Naive thymus-derived CD4-positive, alpha-beta T cell (primary cell): ENCODE measurements around the gene BCDIN3D. TPM values are rescaled to one million over a fixed set of nuclear protein-coding genes. Genes with fewer than 3 reads are reported as not detected.

Source experiments
- ATAC-seq: fragments of 150-1000 bp; cut with Tn5 transposase; 2 replicates; pipeline ENCODE4 v1.10.0; 2021; ENCODE audit warnings: mild to moderate bottlenecking, moderate library complexity
- CTCF ChIA-PET: fragments of 350-600 bp; sonication (Branson Sonifier 250); formaldehyde crosslinking; loops from one replicate; lab custom pipeline; 2021; ENCODE audit warnings: antibody characterized with exemption; lab: Charles Lee
- POLR2A ChIA-PET: fragments of 350-600 bp; sonication (Branson Sonifier 250); formaldehyde crosslinking; loops from one replicate; lab custom pipeline; 2021; ENCODE audit warnings: antibody characterized with exemption, inconsistent platforms; lab: Charles Lee
- DNase-seq, 9 donors: peaks; one replicate each; pipeline versions ENCODE4 v3.0.0 to v3.0.0-alpha.2; 2020 to 2022; ENCODE audit warnings: mixed read lengths in 1 of 9
- H3K27ac ChIP-seq: one replicate; pipeline ENCODE4 v1.7.0; 2013; ENCODE audit warnings: mild to moderate bottlenecking, low read depth, low read length, moderate library complexity
- H3K27me3 ChIP-seq, 2 donors: one replicate each; pipeline ENCODE4 v1.7.0; 2013; ENCODE audit warnings: low read length in 2 of 2, mild to moderate bottlenecking in 2 of 2, moderate library complexity in 2 of 2; ENCODE audit not compliant: control insufficient read depth in 2 of 2, insufficient read depth in 2 of 2
- H3K36me3 ChIP-seq, 3 experiments: 1 replicate in 2 of 3; 2 replicates in 1 of 3; pipeline ENCODE4 v1.7.0; 2013; ENCODE audit warnings: low read length in 3 of 3, mild to moderate bottlenecking in 3 of 3, moderate library complexity in 1 of 3; ENCODE audit not compliant: insufficient read depth in 3 of 3, control insufficient read depth in 2 of 3
- H3K4me1 ChIP-seq, 2 donors: one replicate each; pipeline ENCODE4 v1.7.0; 2013; ENCODE audit warnings: low read length in 2 of 2, mild to moderate bottlenecking in 2 of 2, moderate library complexity in 1 of 2; ENCODE audit not compliant: control insufficient read depth in 2 of 2, insufficient read depth in 2 of 2
- H3K4me3 ChIP-seq: 2 replicates; pipeline ENCODE4 v1.7.0; 2013; ENCODE audit warnings: mild to moderate bottlenecking, low read length
- H3K9me3 ChIP-seq, 3 experiments: 1 replicate in 2 of 3; 2 replicates in 1 of 3; pipeline ENCODE4 v1.7.0; 2013; ENCODE audit warnings: low read length in 3 of 3; ENCODE audit not compliant: control insufficient read depth in 2 of 3
- H3K27ac Mint-ChIP-seq, 9 donors: one replicate each; pipeline ENCODE4 v1.8.0; 2020 to 2022; ENCODE audit warnings: mixed read lengths in 9 of 9, mild to moderate bottlenecking in 8 of 9, moderate library complexity in 5 of 9, inconsistent platforms in 2 of 9
- H3K27me3 Mint-ChIP-seq, 5 donors: one replicate each; pipeline ENCODE4 v1.8.0; 2021 to 2022; ENCODE audit warnings: mixed read lengths in 5 of 5, mild to moderate bottlenecking in 1 of 5
- H3K36me3 Mint-ChIP-seq, 5 donors: one replicate each; pipeline ENCODE4 v1.8.0; 2020 to 2022; ENCODE audit warnings: mixed read lengths in 5 of 5, mild to moderate bottlenecking in 3 of 5, inconsistent platforms in 1 of 5
- H3K4me1 Mint-ChIP-seq, 7 donors: one replicate each; pipeline ENCODE4 v1.8.0; 2020 to 2022; ENCODE audit warnings: mixed read lengths in 7 of 7, mild to moderate bottlenecking in 3 of 7, inconsistent platforms in 1 of 7
- H3K4me3 Mint-ChIP-seq, 10 donors: one replicate each; pipeline ENCODE4 v1.8.0; 2020 to 2022; ENCODE audit warnings: mild to moderate bottlenecking in 10 of 10, mixed read lengths in 10 of 10, moderate library complexity in 6 of 10, inconsistent platforms in 2 of 10
- H3K9me3 Mint-ChIP-seq, 11 donors: one replicate each; pipeline ENCODE4 v1.8.0; 2020 to 2022; ENCODE audit warnings: mixed read lengths in 11 of 11, mild to moderate bottlenecking in 4 of 11, inconsistent platforms in 1 of 11, moderate library complexity in 1 of 11
- intact Hi-C, 2 donors: fragments of 100-400 bp; cut with micrococcal nuclease; formaldehyde crosslinking; loops; one replicate each; pipeline ENCODE4 v1.15.1; 2023
- polyA plus RNA-seq, 2 donors: library from polyadenylated mRNA; unstranded; fragments of 300-500 nt; fragmentation: Illumina TruSeq; gene quantifications; one replicate each; pipeline ENCODE4 v1.2.3, GENCODE V29; 2021
- total RNA-seq, 6 experiments: library from RNA in 5 of 6; stranded (reverse) in 5 of 6; gene quantifications; 1 replicate in 5 of 6; 2 replicates in 1 of 6; pipeline ENCODE4 v1.2.3 and lab custom pipeline; 2021 to 2026

Gene BCDIN3D
- total and polyA plus RNA-seq, 7 experiments from 2014 or later: 3.7 to 17.4 (median 6.8) TPM

- ATAC-seq (no peak), DNase-seq (no peak)
- H3K4me3 Mint-ChIP-seq: peak overlapping the region in 3 of 10 donors; percentile 10 to 32 (median 27)
- Histone ChIP-seq H3K4me1 (peaks cover 12 to 13% of the 10 kb centered on the region in 2 donors), H3K27me3 (no peaks in the 10 kb centered on the region), H3K36me3 (no peaks in the 10 kb centered on the region), H3K27ac (no peak overlapping the region), H3K4me3 (no peak overlapping the region), H3K9me3 (no peaks in the 10 kb centered on the region)
- H3K9me3 Mint-ChIP-seq: peaks cover 0 to 5% (median 0%) of the 10 kb centered on the region in 11 donors
- intact Hi-C loops: loop anchor here (10.0 kb wide), 2 partner anchors 208 to 1132 kb away; partner anchors contain the start of genes ASIC1 (in 1 of the 2) and CCNT1 (in 1 of the 2)
- H3K27ac Mint-ChIP-seq: peak overlapping the region in 2 of 9 donors; percentile 5 to 36
- H3K27me3 Mint-ChIP-seq: peaks cover 0 to 31% (median 13%) of the 10 kb centered on the region in 5 donors
- peaks cover 0 to 2% (median 0%) of the 10 kb centered on the region in 5 donors for H3K36me3 Mint-ChIP-seq
- ChIA-PET CTCF (interaction anchor here (0.8 to 1.7 kb wide), 4 partner anchors 8 to 106 kb away, joined by 3 to 4 read pairs (median 4); partner anchors contain the start of gene TMBIM6), POLR2A (interaction anchor here (0.6 to 1.0 kb wide), 6 partner anchors 18 to 106 kb away, joined by 3 to 4 read pairs (median 3); partner anchors contain the start of gene TMBIM6)
- peaks cover 12 to 35% (median 24%) of the 10 kb centered on the region in 7 donors for H3K4me1 Mint-ChIP-seq
Measured at GRCh38 chr12:49847161-49847560, 4.3 kb upstream of the BCDIN3D start.

GRCh38 chr12:49846032-49846431, 3.1 kb upstream of the BCDIN3D start:
- peaks cover 0 to 4% (median 0%) of the 10 kb centered on the region in 5 donors for H3K36me3 Mint-ChIP-seq
- DNase-seq (no peak), ATAC-seq (no peak)
- H3K4me3 Mint-ChIP-seq: no peak overlapping the region
- Histone ChIP-seq H3K27ac (no peak overlapping the region), H3K4me3 (no peak overlapping the region), H3K4me1 (peaks cover 12 to 20% of the 10 kb centered on the region in 2 donors), H3K36me3 (no peaks in the 10 kb centered on the region), H3K27me3 (no peaks in the 10 kb centered on the region), H3K9me3 (no peaks in the 10 kb centered on the region)
- H3K4me1 Mint-ChIP-seq: peaks cover 19 to 46% (median 35%) of the 10 kb centered on the region in 7 donors
- intact Hi-C loops: loop anchor here (10.0 kb wide), 2 partner anchors 209 to 1131 kb away; partner anchors contain the start of genes ASIC1 (in 1 of the 2) and CCNT1 (in 1 of the 2)
- ChIA-PET CTCF (interaction anchor here (1.7 kb wide), 1 partner anchor 105 kb away, joined by 4 read pairs; the partner anchor contains the start of gene TMBIM6), POLR2A (no interaction called here)
- peaks cover 0 to 5% (median 0%) of the 10 kb centered on the region in 11 donors for H3K9me3 Mint-ChIP-seq
- H3K27me3 Mint-ChIP-seq: peaks cover 0 to 20% (median 12%) of the 10 kb centered on the region in 5 donors
- no peak overlapping the region for H3K27ac Mint-ChIP-seq

GRCh38 chr12:49843876-49844437, 1.1 kb upstream of the BCDIN3D start:
- no peak for DNase-seq
- Histone ChIP-seq H3K27me3 (no peaks in the 10 kb centered on the region), H3K4me1 (peaks cover 12 to 20% of the 10 kb centered on the region in 2 donors), H3K9me3 (no peaks in the 10 kb centered on the region), H3K27ac (peak overlapping the region; percentile 80), H3K36me3 (no peaks in the 10 kb centered on the region), H3K4me3 (no peak overlapping the region)
- H3K9me3 Mint-ChIP-seq: peaks cover 0 to 5% (median 0%) of the 10 kb centered on the region in 11 donors
- peaks cover 19 to 57% (median 43%) of the 10 kb centered on the region in 7 donors for H3K4me1 Mint-ChIP-seq
- peaks cover 0 to 10% (median 5%) of the 10 kb centered on the region in 5 donors for H3K27me3 Mint-ChIP-seq
- ATAC-seq: no peak
- peak overlapping the region in 8 of 9 donors; percentile 5 to 98 (median 91) for H3K27ac Mint-ChIP-seq
- H3K4me3 Mint-ChIP-seq: peak overlapping the region in 8 of 10 donors; percentile 15 to 100 (median 92)
- ChIA-PET CTCF (interaction anchor here (0.6 to 1.1 kb wide), 2 partner anchors 66 to 333 kb away, joined by 4 to 5 read pairs; no protein-coding TSS in a partner anchor), POLR2A (interaction anchor here (0.6 to 4.0 kb wide), 5 partner anchors 16 to 102 kb away, joined by 3 to 43 read pairs (median 4); partner anchors contain the start of genes NCKAP5L and TMBIM6)
- peaks cover 0 to 4% (median 0%) of the 10 kb centered on the region in 5 donors for H3K36me3 Mint-ChIP-seq
- intact Hi-C loops: loop anchor here (1.0 to 10.0 kb wide), 8 partner anchors 16 to 1129 kb away; partner anchors contain the start of genes NCKAP5L (in 2 of the 2), TMBIM6 (in 2 of the 2), ASIC1 (in 1 of the 2) and CCNT1 (in 1 of the 2)

- ATAC-seq (no peak), DNase-seq (no peak)
- no peaks in the 10 kb centered on the region for H3K27me3 ChIP-seq
- H3K4me3 ChIP-seq: peak overlapping the region; percentile 73
- peak overlapping the region; percentile 80 for H3K27ac ChIP-seq
- no peaks in the 10 kb centered on the region for H3K9me3 ChIP-seq
- Mint-ChIP-seq H3K36me3 (peaks cover 0 to 4% (median 0%) of the 10 kb centered on the region in 5 donors), H3K9me3 (peaks cover 0 to 5% (median 0%) of the 10 kb centered on the region in 11 donors), H3K4me1 (peaks cover 19 to 63% (median 43%) of the 10 kb centered on the region in 7 donors), H3K4me3 (peak overlapping the region; percentile 85 to 100 (median 94)), H3K27ac (peak overlapping the region; percentile 90 to 98 (median 96)), H3K27me3 (peaks cover 0 to 4% (median 0%) of the 10 kb centered on the region in 5 donors)
- peaks cover 12 to 20% of the 10 kb centered on the region in 2 donors for H3K4me1 ChIP-seq
- CTCF ChIA-PET: interaction anchor here (0.6 to 1.1 kb wide), 6 partner anchors 63 to 590 kb away, joined by 3 to 5 read pairs (median 3); no protein-coding TSS in a partner anchor
- POLR2A ChIA-PET: interaction anchor here (0.6 to 4.0 kb wide), 8 partner anchors 8 to 144 kb away, joined by 3 to 43 read pairs (median 4); partner anchors contain the start of genes NCKAP5L and TMBIM6
- intact Hi-C loops: loop anchor here (1.0 to 10.0 kb wide), 8 partner anchors 15 to 1129 kb away; partner anchors contain the start of genes NCKAP5L (in 2 of the 2), TMBIM6 (in 2 of the 2), ASIC1 (in 1 of the 2) and CCNT1 (in 1 of the 2)
- H3K36me3 ChIP-seq: no peaks in the 10 kb centered on the region
Measured at GRCh38 chr12:49843411-49843810, 505 bp upstream of the BCDIN3D start.

DNA sequence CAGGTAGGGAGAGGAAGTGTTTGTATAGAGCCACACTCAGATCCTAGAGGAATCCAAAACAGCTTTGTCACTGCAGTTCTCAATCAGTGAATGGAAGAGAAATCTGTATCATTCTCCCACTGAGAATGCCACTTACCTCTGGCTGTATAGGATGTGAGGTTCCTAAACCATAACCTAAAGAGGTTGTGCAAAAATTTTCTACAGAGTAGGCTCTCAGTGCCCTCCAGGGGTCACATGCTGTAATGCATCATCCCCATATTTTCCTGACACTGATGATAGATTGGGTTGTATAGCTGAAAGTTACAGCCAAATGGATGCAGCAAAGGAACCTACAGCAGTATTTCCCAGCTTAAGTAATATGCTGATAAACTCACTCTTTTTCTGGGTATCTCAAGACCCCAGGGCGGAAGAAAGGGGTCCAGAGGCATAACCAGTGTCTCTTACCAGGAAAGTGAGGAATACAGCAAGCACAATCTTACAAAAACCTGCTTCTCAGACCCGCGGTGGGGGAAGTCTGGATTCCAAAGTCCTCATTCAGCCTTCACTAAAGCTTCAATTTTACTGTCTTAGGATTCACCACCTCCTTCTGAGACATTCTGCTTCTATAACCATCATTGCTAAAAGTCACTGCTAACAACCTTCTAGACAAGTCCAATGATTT, 3.8 kb downstream of the BCDIN3D start:
- POLR2A ChIA-PET: interaction anchor here (0.5 to 1.5 kb wide), 2 partner anchors 98 to 194 kb away, joined by 6 read pairs; partner anchors contain the start of gene TMBIM6
- H3K9me3 ChIP-seq: no peaks in the 10 kb centered on the region
- peak; percentile 54 for ATAC-seq
- no peak overlapping the region for H3K27ac ChIP-seq
- intact Hi-C loops: loop anchor here (1.0 kb wide), 7 partner anchors 11 to 195 kb away; partner anchors contain the start of genes TMBIM6 (in 2 of the 2), FMNL3 (in 1 of the 2) and NCKAP5L (in 1 of the 2)
- no peak overlapping the region for H3K4me3 ChIP-seq
- peaks cover 0 to 4% (median 0%) of the 10 kb centered on the region in 11 donors for H3K9me3 Mint-ChIP-seq
- H3K36me3 Mint-ChIP-seq: peaks cover 0 to 9% (median 0%) of the 10 kb centered on the region in 5 donors
- H3K27me3 ChIP-seq: no peaks in the 10 kb centered on the region
- DNase-seq: peak in 7 of 9 donors; percentile 34 to 59 (median 48)
- peaks cover 9 to 49% (median 36%) of the 10 kb centered on the region in 7 donors for H3K4me1 Mint-ChIP-seq
- H3K4me3 Mint-ChIP-seq: no peak overlapping the region
- H3K27ac Mint-ChIP-seq: peak overlapping the region in 5 of 9 donors; percentile 3 to 61 (median 20)
- H3K27me3 Mint-ChIP-seq: no peaks in the 10 kb centered on the region
- CTCF ChIA-PET: interaction anchor here (0.6 to 5.3 kb wide), 17 partner anchors 8 to 227 kb away, joined by 3 to 33 read pairs (median 4); partner anchors contain the start of gene TMBIM6
- H3K36me3 ChIP-seq: no peaks in the 10 kb centered on the region
- peaks cover 7 to 13% of the 10 kb centered on the region in 2 donors for H3K4me1 ChIP-seq
